C1 segment of cervical spinal cord (tissue), 14 donors: ENCODE data around the gene HDGF.

ENCODE experiments used
- DNase-seq, 14 donors: peaks; one replicate each; lab custom pipeline; 2025; lab: John Stamatoyannopoulos, UW

HDGF gene

DNA sequence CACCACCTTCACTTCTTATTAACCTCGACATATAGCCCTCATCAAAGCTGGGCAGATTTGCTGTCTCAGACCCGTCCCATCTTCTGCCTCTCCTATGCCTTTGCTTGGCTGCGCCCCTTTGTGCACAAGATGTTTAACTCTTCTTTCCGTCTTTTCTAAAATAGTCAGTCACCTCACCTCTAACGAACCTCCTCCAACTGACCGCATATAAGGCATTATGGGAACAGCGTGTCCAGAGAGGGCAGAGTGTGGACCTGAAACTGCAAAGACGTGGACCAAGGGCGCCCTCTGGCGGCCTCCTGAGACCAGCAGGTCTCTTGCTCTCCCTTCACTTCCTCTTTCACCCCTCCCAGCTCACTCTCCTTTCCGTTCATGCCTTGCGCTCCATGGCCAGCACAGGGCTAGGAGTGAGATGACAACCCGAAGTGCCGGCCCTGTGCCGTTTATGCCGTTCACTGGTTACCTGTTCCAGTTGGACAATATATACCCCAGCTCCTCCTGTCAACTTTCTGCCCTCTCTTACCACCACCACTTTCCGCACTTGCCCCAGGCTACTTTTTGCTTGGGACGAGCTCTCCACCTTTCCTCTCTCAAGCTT, 25.7 kb downstream of the HDGF start:
- DNase-seq: peak in 13 of 14 donors; percentile 13 to 84 (median 68)

DNA sequence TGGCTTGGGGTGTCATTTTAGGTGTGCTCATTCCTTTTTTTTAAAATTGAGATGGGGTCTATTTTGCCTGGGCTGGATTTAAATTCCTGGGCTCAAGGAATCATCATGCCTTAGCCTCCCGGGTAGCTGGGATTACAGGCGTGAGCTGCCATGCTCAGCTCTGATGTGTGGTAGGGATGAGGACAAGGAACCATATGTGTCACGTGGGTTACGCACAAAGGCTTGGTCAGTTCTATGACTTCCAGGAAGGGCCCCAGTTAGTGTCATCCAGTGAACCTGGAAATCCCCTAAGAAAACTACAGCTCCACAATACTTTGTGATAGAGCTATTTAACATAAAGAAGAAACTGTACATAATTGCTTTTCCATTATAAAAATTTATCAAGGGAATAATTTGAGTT, 29.9 kb downstream of the HDGF start:
- no peak for DNase-seq

DNA sequence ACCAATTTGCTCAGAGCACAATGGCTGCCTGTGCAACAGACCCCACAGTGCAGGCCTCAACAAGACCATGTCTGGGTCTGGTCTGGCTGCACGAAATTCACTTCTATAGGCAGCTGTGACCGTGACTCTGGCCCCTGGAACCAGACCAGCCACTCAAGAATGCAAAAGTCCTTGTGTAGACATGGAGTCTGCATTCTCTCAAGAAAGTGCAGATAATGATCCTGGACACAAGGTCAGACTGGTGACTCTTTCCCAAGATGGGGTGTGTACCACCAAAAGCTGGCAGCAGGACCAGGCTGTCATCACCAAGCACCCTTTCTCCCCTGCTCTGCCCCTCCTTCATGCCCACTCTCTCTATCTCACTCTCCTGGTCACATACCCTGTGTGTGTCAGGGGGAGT, 30.3 kb downstream of the HDGF start:
- DNase-seq: no peak

DNA sequence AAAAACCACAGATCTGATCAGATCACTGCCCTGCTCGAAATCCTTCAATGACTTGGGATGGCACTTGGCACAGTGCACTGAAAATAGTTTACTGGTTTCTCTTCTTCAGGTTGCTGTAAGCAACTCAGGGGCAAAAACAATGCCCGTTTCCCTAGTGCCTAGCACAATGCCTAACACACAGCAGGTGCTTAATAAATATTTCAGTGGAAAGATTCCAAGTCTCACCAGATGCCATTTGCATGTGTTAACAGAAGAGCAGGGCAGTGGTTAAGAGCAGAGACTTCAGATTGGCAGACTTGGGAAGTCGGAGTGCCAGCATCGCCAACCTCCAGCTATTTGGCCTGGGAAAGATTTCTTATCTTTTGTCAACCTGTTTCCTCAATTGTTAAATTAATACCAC, 34.1 kb downstream of the HDGF start:
- DNase-seq: no peak

DNA sequence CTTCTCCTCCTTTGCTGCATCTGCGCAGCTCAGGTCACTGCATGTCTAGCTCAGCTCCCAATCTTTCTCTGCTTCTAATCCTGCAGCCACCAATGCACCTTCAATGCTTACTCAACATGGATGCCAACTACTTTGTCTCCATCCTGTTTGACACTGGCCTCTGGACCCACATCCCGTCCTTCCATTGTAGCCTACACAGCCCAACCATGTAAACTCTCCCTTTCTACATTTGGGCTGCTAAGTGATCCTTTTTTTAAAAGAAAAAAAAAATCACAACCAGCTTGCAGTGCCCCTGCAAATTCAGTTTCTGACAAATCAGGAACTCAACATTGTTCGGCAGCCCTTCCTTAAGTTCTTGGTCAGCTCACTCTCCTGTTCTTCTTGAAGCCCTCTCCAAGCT, 36.6 kb downstream of the HDGF start:
- no peak for DNase-seq

DNA sequence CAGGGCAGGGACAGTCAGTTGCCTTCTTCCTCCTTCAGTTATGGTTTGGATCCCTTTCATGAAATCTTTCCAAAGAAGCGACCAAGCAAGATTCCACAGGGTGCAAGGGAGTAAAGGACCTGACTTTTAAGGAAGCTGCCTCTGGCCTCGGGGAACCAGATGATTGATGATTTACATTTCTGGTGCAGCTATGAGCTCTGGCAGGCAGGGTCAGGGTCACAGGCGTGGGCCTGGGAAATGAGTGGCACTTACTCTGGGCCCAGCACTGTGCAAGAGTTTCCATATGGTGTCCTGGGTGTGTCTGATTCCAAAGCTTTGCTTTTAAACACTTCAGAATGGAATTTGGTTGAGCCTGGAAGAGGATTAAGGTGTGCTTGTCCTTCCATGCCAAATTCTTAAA, 38.8 kb downstream of the HDGF start:
- no peak for DNase-seq

DNA sequence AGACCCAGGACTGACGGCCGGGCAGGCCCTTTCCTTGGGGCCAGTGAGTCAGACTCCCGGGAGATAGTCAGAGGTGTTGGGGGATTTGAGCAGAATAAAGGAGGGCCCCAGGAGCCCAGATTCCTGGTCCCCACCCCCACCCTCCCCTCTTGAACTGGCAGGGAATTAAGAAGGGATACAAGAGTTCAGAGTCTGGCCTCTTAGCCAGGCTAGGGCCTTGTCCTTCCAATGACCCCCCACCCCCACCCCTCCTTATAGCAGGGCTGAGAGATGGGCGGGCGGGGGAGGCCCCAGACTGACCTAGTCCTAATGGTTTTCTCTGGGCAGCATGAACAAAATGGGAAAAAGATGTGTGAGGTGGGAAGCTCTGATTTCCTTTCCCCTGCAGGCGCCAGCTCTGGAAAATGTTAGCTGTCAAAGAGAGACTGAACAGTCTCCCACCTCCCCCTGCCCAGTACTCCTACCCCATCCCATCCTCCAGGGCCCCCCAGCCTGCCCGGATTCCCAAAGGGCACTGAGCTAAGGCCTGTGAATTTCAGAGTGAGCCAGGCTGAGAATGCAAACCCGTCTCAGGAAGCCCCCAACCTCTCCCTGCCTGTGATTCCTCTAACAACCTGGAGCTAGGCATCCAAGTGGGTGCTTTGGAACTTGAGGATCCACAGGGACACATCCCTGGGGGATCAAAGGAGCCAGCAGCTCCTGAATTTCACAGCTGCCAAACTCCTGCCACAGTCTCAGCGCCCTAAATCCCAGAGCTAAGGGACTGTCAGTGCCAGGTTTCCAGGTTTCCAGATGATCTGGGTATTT, 40.3 kb downstream of the HDGF start:
- no peak for DNase-seq

DNA sequence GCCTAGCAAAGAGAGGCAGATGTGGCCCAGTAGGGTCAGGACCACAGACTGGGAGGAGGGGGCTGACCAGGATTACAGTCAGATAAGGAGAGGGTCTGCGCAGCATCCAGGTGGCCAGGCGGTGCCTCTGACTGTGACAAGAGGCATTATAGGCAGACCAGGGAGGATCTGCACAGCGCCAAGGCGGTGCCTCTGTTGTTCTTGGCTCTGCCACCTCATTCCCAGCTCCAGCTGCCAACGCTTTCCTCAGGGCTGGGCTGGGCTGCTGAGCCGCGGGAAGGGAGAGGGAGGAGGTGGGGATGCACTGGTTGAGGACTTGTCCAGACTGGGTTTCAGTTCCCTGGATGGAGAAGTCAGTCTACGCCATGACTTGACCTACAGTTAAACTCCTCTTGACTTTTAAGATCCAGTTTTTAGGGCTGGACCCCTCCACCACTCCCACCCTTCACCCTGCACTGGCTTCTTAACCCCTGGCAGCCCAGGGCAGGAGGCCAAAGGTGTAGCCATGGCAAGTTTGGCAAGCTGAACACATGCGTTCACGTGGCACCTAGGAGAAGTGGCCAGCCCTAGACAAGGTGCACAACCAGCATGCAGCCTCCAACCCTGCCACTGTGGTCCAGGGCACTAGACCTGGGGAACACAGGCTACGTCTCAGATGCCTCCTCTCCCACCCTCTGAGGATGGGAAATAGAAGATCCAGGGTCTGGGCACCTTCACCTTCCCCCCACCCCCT, 41.6 kb downstream of the HDGF start:
- DNase-seq: peak in 4 of 14 donors; percentile 8 to 31 (median 17)

DNA sequence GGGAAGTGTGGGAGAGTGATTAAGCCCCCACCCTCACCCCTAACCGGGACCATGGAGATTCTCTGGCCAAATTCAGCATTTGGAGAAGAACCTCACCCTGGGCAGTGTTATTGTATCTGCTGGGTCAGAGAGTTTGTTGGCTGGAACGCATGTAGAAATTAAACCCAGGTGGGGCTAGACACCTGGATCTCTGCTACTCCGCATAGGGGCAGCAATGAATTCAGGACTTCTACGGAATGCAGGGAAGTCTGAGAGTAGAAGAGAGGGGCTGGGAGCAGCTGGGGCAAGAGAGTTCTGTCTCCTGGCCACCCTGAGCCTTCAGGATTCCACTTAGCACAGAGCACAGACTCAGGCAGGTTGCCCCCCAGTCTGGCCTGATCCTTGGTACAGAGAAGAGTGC, 42.4 kb downstream of the HDGF start:
- DNase-seq: no peak

DNA sequence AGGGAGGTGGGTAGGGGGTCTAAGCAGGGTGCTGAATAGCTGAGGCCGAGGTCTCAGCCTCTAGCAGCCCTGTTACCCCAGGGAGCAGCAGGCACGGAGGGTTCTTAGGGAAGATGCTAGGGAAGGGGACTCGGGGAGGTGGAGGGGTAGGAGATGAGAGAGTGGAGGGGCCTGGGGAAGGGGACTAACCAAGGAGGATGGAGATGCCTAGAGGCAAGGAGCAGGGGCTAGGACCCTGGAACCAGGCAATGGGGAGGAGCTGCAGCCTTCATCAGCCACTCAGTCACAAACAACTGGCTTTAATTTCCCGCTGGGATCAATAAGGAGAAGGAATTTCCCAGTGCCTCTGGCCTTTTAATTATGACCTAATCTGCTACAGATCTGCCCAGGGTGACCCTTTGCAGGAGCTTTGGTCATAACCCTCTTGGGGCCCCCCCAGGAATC, 43.2 kb downstream of the HDGF start:
- DNase-seq: no peak

DNA sequence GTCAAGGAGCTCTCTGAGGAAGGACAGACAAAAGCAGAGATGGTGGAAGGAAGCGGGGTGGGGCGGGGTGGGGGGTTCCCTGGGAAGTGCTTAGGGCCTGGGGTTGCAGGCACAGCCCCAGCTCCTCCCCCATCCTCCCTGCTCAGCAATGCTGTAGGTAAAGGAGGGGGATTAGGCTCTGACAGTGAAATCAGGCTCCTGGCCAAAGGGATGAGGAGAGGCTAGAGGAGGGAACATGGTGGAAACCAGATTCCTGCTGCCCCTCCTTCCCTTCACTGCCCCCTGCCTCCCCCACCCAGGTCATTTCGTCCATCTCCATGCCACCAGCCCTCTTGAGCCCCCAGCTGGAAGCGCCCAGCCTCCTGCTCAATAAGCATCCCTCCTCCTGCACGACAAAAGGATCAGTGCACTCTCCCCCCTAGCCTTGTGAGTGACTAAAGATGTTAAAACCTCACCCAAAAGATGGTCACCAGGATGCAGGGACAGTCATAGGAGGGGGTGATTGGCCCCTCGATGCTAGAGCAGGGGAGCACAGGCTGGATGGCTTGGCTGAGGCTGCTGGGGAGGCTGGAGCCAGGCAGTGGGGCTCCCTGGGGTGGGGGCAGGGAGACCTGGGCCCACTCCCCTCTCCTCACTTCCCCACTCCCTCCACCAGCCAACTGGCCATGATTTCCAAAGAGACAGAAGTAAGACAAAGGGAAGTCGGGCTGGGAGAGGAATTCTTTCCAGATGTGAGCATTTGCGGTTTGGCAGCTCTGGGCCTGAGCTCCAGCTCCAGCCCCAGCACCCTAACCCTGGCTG, 43.9 kb downstream of the HDGF start:
- no peak for DNase-seq

DNA sequence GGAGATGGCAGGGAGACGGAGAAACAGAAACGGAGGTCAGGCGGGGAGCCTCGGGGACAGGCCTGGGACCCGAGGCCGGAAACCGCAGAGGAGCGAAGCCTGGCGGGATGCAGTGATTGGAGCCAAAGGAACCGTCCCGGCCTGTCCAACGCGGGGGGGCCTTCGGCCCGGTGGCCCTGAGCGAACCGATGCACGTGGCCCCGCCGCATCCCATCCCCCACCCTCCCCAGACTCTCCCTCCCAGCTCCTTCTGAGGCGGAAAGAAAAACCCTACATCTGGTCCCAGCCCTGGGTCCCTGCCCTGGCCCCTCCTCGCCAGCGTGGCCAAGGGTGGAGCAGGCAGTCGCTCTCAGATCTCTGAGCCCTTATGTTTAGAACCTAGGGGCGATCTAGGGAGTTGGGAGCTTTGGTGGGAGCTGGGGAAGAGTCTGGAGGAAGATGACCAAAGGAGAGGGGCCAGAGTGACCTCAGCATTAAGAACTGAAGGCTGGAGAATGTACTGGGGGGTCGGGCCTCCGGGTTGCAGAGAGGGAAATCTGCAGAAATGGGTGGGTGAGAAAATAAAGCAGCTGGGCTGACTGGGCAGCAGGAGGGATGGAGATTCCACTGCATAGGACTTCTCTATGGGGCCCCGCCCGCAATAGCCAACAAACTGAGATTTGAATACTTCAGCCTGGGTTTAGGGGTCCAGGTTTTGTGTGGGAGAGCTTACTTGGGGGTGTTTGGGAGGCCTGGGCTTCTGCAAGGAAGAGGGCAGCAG, 44.6 kb downstream of the HDGF start:
- peak in 2 of 14 donors; percentile 20 to 24 for DNase-seq

DNA sequence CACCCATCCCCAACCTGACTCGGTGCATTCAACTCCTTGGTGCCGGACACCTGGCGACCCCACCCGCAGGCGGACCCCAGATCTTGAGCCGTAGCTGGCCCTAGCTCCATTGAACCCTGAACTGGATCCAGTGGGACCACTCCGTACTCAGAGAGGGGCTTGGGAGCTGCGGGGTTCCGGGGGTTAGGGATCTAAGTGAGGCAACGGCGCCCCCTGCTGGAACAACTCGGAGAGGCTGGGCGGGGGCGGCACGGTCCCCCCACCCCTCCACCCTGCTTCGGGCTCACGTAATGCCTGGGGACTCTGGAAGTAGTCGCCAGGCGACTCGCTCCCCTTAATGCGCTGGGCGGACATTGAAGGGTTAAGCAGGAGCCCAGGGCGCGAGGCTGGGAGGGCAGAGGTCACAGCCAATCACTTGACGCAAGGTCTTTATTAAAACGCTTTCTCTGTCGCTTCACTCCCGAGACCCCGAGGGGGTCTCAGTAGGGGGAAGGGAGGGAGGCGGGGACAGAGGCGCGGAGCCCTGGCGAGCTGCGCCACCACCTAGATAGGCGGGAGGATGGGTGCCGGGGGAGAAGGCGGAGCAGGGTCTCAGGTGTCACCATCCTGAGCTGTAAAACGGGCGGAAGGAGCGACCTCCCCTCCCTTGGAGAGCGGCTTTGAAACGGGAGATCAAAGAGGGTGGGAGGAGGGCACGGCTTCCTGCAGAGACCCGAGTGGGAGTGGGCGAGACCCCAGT, 45.4 kb downstream of the HDGF start:
- peak in 9 of 14 donors; percentile 6 to 37 (median 17) for DNase-seq

DNA sequence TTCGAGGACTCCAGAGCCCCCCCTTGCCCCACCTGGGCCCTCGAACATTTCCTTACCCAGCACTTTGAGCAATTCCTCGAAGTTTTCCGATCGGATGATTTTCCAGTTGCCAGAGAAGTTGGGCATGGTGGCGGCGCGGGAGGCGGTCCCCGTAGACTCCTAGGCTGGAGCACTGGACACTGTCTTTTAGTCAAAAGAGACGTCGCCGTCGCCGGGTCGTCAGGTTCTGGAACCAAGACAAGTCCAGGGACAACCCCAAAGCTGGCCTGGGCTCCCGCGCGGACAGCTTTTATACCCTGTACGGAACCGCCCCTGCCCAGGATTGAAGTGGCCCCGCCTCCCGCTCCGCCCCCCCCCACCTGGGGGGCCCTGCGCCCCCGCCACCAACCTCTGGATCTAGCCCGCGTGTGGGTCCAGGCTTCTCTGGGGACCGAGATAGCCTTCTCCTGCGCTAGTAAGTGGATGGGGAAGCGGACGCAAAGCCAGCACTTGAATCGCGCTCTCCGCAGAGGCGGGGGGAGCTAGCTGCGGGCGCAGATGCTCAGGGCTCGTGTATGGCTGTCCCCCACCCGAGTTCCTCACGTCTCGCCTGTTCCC, 46.1 kb downstream of the HDGF start, which contains the start of gene CRABP2:
Gene CRABP2 (minus strand): TSS at position 263 of the 597 bp plus-strand sequence. CDS start 137 bp downstream, at position 126.
- DNase-seq: no peak

DNA sequence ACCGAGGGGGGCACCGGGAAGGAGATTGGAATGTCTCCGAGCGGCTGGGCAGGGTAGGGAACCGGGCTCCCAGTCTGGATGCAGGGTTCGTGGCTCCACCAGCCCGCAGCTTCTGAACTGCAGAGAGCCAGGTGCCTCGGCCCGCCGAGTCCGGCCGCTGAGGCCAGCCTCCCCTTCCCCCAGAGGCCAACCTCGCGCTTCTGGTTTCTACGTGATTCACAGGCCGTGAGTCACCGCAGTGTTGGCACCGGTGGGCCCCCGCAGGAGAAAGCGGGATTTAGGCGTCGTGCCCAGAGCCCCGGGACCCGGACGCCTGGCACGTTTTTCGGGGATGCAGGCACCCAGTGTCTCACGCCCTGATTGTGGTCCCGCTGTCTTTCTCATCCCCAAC, 46.5 kb downstream of the HDGF start:
- peak in 2 of 14 donors; percentile 12 to 31 for DNase-seq

DNA sequence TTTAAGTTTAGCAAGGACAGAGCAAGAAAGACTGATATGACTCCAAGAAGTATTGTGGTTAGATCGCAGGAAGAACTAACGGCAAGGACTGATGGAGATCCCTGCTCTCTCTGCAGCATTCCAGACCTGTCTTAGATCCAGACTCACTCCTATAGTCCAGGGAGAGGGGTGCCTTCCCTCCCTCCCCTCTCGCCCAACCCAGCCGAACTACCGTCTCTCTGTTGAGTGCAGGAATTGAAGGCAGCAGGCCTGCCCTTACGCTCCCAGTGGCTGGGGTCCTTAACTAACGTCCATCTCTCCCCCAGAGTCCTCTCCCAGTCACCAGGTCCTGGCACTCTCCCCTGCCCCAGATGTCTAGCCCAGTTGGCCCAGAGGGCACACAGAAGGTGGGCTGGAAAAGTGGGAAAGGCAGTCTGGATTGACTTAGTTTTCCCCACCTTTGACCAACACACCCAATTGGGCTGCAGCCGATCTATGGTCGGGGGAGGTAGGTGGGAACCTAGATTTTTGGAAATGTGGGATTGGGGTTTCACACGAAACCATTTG, 47.2 kb downstream of the HDGF start:
- DNase-seq: no peak

DNA sequence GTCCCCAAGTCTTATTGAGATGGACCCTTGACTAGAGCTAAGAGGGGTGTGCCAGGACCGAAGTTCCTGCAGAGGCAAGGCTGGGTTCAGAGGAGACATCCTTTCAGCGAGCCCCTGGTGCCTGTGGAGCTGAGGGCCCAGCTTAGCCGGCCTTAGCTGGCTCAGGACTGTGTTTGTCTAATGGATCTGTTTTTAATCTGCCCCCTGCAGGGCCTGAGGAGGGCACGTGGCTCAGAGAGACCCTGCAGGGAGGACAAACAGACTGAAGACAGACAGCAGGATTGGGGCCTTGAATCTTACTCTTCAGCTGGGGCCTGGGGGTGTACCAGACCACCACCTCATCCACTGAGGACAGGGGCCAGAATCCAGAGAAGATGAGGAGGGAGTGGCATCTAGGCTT, 47.7 kb downstream of the HDGF start:
- no peak for DNase-seq

DNA sequence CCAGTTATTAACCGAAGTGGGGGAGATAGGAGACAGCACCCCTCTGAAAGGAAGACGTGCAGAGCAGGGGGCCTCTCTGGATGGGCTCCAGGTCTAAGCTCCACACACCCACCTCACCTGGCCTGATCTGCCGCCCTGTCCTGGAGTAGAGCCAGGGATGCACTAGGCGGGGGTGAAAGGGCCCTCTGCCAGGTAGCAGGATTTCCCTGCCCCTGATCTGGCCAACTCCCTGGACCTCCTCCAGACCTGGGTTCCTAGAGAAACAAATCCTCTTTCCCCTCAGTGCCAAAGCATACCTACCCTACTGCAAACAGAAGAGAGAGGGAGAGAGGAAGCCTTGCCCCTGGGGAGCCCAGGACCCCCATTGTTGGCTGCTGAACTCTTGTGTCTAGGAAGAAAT, 48.1 kb downstream of the HDGF start:
- no peak for DNase-seq

DNA sequence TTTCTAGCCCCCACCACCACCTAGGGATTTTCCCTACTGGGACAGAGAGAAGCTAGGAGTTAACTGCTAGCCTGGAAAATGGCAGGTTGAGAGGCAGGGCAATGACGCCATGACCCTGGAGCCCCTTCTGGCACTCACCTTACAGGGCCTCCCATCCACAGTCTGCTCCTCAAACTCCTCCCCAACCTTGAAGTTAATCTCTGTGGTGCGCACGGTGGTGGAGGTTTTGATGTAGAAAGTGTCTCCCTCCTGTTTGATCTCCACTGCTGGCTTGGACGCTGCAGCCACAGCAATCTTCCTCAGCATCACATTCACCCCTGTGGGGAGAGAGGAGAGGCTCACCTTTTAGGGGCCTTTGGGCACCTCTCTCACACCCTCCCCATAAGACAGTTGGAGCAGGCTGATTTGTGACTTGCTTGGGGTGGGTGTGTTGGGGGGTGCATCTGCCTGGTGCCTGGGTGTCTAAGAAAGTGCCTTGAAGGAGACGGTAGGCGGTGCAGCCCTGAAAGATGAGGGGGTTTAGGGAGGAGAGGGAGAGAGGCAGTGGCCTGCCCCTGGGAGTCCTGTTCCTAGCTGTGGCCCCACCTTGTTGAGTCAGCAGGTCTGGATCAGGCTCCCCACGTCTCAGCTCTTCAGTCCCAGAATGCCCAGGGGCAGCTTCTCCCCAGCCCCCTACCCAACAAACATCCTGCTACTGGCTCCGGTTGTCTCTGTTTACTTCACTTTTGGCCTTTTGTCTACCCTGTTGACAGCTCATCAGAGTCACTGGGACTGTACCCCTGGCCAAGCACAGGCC, 50.5 kb downstream of the HDGF start:
- DNase-seq: no peak
